Activated naive CD4-positive, alpha-beta T cell (primary cell): ENCODE data around the gene CCNB3.
"Not testable (repeated sequence)": the region's sequence is repeated elsewhere in the genome, so short reads cannot be mapped to it uniquely, and the experiment has no call there.

Experiments used
- DNase-seq, 4 experiments: peaks; one replicate each; lab custom pipeline; 2025; lab: John Stamatoyannopoulos, UW

CCNB3 gene

GRCh38 chrX:50204364-50204899 lies at the start of gene CCNB3:
CCNB3 (plus strand) TSS chrX:50204765; CDS start chrX:50285164, 80,399 bp downstream.
- DNase-seq: peak; percentile 13 to 48 (median 32)

GRCh38 chrX:50157545-50158135 lies 46.9 kb upstream of the CCNB3 start:
- no peak for DNase-seq

- DNase-seq: no peak
These were observed 46.0 kb upstream of the CCNB3 start for GRCh38 chrX:50158593-50158992.

- DNase-seq: no peak
These were observed 43.4 kb upstream of the CCNB3 start for GRCh38 chrX:50161127-50161526.

- no peak for DNase-seq
These were observed 38.8 kb upstream of the CCNB3 start for GRCh38 chrX:50165727-50166126.

- DNase-seq: no peak
These were observed 37.2 kb upstream of the CCNB3 start for GRCh38 chrX:50167366-50167765.

GRCh38 chrX:50168241-50168687 lies 36.3 kb upstream of the CCNB3 start:
- no peak for DNase-seq

- no peak for DNase-seq
These were observed 34.8 kb upstream of the CCNB3 start for GRCh38 chrX:50169717-50170116.

GRCh38 chrX:50180073-50180940 lies 24.3 kb upstream of the CCNB3 start:
- DNase-seq: no peak

GRCh38 chrX:50183891-50184290 lies 20.7 kb upstream of the CCNB3 start:
- DNase-seq: no peak

GRCh38 chrX:50188859-50189600 lies 15.5 kb upstream of the CCNB3 start:
- no peak for DNase-seq

- DNase-seq: no peak
These were observed 6.2 kb upstream of the CCNB3 start for GRCh38 chrX:50198348-50198747.

GRCh38 chrX:50200907-50201306 lies 3.7 kb upstream of the CCNB3 start, which contains the start of gene AKAP4:
AKAP4 (minus strand) TSS chrX:50201007; CDS start chrX:50200889, 118 bp downstream.
- no peak for DNase-seq

GRCh38 chrX:50202539-50202938 lies 2.0 kb upstream of the CCNB3 start:
- no peak for DNase-seq

- no peak for DNase-seq
These were observed 2.2 kb downstream of the CCNB3 start for GRCh38 chrX:50206753-50207152.

GRCh38 chrX:50211510-50211909 lies 6.9 kb downstream of the CCNB3 start:
- no peak for DNase-seq

GRCh38 chrX:50281253-50281652 lies 76.7 kb downstream of the CCNB3 start:
- no peak for DNase-seq

- no peak for DNase-seq
These were observed 122.7 kb downstream of the CCNB3 start for GRCh38 chrX:50327235-50327634.

- not testable (repeated sequence) for DNase-seq
These were observed 128.1 kb downstream of the CCNB3 start for GRCh38 chrX:50332668-50333067.

- DNase-seq: no peak
These were observed 128.7 kb downstream of the CCNB3 start for GRCh38 chrX:50333308-50333707.

- DNase-seq: no peak
These were observed 139.4 kb downstream of the CCNB3 start for GRCh38 chrX:50343917-50344316.

- no peak for DNase-seq
These were observed 168.4 kb downstream of the CCNB3 start for GRCh38 chrX:50372966-50373365.
